ENCODE data around the gene DDI1.
"Not testable (repeated sequence)": the region's sequence is repeated elsewhere in the genome, so short reads cannot be mapped to it uniquely, and the experiment has no call there.

The DDI1 gene

DNA sequence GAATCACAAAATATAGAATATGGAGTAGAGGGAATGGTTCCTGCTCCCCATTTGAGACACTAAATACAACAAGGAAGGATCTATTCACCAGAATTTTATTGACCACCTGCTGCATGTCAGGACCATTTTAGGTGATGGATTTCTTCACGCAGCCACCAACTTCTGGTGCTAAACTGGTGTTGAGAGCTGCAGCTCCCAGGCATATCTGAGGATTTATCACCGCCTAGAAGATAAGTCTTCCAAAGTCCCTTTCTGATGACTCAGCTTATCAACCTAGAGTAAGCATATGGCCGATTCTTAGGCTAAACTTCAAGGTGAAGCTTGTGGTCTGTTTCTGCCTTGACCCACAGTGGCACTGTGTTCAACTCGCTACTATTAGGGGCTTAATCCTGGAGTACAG is 6.7 kb downstream of the DDI1 start:
- no peak for DNase-seq

DNA sequence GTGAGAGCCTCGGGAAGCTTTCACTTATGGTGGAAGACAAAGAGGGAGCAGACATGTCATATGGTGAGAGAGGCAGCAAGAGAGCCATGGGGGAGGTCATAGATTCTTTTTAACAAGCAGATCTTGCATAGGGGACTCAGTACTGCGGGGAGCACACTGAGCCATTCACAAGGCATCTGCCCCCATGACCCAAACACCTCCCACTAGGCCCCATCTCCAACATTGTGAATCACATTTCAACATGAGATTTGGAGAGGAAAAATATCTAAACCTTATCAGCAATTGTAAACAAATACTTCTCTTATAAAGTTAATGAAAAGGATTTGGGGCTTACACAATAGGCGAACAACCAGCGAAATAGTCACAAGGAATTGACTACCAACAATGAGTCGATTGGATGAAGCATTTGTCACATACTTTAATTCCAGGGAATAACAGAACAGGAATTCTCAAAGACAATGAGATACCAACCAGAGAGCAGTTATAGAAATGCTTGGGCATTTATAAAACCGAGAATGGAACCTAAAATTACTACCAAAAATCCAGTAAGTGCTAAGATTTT is 7.3 kb downstream of the DDI1 start:
- no peak for DNase-seq

DNA sequence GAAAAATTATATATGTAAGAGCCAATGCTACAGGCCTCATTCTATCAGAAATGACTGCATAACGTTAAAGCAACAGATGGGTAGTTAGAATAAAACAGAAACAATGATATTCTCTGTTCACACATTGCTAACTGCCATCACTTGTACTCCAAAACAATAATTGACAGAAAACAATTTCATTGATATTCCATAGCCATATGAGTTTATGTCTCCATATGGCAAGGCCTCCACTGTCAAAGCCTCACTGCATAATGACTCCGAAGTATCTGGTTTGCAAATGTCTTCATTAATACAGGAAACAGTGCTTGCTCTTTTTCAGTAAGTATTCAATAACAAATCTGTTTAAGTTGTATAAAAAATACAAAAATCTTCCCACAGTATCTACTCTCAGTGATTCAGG is 9.9 kb downstream of the DDI1 start:
- DNase-seq, result no peak

DNA sequence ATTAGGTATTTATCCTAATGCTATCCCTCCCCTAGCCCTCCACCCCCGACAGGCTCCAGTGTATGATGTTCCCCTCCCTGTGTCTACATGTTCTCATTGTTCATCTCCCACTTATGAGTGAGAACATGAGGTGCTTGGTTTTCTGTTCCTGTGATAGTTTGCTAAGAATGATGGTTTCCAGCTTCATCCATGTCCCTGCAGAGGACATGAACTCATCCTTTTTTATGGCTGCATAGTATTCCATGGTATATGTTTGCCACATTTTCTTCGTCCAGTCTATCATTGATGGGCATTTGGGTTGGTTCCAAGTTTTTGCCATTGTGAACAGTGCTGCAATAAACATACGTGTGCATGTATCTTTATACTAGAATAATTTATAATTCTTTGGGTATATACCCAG is 10.4 kb downstream of the DDI1 start:
- not testable (repeated sequence) for DNase-seq

DNA sequence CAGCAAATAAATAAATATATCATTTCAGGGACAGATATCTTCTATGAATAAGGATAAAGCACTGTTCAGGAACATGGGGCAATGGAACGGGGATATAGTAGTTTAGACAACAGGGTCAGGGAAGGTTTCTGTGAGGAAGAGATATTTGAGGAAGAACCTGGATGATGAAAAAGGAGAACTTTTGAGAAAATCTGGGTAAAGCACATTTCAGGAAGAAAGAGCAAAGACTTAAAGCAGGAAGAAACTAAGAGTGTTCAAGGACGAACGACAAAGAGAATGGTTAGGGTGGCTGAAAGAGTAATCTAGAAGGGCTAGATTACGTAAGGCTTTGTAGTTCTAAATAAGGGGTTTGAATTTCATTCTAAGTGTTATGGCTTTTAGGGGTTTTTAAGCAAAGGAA is 12.7 kb downstream of the DDI1 start:
- no peak for DNase-seq

DNA sequence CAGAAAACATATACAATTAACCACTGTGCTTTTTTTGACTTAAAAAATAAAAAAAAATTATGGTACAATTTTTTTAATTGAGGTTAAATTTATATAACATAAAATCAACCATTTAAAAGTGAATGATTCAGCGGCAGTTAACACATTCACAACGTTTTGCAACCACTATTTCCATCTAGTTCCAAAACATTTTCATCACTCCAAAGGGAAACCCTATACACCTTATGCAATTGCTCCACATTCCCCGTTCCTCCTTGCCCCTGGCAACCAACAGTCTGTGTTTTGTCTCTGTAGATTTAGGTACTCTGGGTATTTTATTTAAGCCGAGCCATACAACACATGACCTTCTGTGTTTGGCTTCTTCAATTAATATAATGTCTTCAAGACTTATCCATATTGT is 15.3 kb downstream of the DDI1 start:
- DNase-seq, result no peak

DNA sequence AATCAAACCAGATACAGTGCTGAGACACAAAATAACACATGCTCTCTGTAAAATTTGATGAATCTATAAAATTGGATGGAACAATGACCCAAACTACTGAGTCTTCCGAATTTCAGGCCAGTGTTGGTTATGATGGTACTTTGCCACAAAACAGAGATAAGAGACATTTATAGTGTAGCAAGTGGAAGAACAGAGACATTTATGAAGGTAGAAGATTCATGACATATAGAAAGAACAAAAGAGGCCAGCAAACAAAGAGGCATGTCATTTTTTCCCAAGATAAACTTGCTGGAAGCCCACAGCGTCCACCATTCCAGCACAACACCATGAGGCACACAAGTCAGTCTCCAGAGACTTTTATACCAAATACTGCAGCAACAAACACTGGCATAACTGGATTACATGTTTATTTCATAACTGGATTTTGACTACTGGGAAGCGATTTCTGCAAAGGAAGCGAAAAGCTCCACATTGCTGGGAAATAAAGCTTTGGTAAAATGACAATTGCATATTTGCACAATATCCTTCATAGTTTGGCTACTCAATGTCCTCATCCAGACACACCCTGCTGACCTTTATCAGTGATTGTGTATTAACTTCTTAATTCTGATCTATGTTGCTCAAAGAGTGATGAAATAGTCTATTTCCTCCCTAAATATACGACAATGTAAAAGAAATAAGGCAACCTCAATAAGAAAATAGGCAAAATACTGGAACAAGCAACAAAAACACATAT is 17.5 kb downstream of the DDI1 start:
- no peak for DNase-seq

DNA sequence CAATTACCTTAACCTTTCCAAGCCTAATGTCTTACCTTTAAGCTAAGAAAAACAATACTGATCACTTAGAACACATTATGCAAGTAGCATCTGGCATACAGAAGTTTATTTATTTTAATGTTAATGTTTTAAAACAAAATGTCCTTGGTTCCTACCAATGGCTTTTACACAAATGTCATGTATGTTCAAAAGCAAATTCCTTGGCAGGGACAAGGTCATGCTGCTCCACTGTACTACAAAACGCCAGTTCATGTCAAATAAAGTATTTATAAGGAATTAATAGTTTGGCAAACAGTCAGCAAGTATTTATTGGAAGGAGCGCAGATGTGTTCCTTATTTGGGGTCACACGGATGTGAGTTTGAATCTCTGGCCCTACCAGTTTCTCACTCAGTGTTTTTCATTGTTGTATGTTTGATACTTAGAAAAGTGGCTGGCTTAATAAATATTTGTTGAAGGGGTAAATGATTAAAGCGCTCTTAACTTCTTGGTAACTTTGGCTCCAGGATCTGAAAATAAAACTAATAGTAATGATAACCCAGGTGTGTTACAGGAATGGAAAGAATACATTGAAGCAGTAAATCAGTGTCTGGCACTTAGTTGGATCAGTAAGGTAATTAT is 18.6 kb downstream of the DDI1 start:
- DNase-seq, result no peak

DNA sequence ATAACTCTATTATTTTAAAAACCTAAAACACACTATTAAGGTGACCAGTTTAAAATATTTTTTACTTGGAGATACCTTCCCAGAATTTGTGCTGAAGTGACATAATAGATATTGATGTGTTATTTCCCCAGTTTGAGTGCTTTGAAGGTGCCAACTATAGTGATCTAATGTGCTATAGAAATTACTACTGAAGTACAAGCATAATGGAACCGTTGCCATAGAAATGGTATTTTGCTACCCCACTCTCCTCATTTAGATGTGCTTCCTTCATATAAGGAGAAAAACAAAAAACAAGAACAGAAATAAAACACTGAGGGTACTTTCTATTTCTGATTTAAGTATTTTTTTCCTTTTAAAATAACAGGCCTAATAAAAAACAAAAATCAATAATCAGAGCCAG is 19.2 kb downstream of the DDI1 start:
- DNase-seq, result no peak

DNA sequence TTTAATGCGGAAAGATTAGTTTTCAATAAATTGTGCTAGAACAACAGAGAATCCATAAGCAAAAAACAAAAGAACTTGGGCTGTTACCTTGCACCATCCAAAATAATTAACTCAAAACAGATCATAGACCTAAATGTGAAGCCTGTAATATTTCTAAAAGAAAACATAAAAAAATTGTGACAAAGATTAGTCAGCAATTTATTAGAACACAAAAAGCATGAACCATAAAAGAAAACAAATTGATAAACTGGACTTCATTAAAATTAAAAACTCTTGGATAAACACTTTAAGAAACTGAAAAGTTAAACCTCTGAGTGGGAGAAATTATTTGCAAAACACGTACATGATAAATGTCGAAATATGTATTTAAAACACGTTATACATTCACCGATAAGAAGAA is 21.5 kb downstream of the DDI1 start:
- no peak for DNase-seq

DNA sequence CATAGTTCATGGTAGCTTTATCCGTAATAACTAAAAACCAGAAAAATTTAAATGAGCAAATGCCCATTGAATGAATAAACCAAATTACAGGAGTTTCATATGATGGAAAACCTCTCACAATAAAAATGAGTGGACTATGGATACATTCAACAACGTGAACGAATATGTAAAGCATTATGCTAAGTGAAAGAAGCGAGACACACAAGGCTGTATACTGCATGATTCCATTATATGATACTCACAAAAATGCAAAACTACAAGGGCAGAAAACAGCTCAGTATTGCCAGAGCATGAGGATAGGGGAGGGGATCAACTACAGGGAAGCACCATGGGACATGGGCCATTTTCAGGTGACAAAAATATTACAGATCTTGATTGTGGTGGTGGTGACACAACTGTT is 22.2 kb downstream of the DDI1 start:
- DNase-seq, result no peak

DNA sequence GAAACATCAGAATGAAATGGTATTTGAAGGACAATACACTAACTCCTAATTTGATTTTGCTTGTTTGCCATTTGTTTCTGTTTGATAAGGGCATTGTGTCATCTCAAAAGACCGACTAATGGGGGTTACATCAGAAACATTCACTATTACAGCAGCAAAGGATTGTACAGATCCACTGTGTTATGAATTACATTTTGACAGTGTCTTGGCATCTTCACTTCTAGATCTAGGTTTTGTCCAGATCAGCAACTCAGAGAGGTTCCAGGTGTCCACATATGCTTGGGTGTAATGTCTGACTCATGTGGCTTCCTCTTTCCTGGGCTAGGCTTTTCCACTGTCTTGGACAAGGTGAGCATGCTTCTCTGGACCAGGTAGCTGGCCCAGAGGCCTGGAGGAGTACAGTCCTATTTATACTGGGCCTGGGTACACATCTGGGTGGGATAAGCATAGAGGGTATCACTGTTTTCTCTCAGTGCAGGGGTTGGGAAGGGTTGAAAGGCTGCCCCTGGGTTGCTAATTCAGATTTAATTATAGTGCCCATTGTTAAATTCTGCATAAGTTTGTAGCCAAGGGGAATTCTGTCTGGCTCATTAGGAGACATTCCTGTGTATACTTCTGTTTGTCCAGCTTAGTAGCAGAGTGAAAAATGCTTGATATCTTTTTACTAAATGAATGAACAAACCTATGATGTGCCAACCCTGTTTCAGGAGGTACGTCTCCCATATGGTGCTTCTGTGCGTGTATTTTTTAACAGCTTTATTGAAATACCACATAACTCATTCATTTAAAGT is 23.8 kb downstream of the DDI1 start:
- no peak for DNase-seq

DNA sequence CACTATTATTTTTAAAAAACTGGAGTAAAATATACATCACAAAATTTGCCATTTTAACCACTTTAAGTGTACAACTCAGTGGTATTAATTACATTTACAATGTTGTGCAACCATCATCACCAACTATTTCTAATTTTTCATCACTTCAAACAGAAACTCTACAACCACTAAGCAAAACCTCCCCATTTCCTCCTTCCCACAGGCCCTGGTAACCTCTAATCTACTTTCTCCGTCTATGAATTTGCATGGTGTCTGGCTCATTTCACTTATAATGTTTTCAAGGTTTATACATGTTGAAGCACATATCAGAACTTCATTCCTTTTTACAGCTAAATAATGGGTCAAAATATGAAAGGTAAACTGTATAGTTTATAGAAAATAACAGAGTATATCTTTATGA is 24.4 kb downstream of the DDI1 start:
- no peak for DNase-seq

DNA sequence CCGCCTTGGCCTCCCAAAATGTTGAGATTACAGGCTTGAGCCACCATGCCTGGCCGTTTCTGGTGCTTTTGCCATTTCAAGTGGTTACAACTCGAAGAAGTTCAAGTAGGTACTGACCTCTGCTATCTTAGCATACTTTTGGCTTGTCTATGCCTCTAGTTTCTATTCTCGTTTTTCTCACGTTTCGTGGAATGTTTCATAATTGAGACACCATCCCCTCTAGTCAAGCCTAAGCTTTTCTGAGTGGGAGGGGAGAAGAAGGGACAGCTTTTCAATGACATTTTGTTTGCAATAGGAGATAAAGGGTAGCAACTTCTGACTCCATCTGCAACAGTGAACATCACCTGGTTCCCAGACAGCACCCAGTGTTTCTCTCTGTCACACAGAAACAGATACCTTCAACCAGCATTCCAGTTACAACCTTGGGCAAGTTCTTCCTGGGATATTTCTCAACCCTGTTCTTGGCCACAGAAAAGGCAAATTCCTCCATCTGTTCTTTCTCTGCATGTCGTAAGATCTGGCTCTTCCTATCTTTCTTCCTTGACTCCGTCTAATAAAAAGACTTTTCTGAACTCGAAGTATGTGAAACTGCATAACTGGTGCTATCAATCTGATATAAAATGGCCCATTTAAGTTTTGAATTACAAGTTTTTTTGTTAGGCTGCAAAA is 25.5 kb downstream of the DDI1 start:
- DNase-seq, result no peak

DNA sequence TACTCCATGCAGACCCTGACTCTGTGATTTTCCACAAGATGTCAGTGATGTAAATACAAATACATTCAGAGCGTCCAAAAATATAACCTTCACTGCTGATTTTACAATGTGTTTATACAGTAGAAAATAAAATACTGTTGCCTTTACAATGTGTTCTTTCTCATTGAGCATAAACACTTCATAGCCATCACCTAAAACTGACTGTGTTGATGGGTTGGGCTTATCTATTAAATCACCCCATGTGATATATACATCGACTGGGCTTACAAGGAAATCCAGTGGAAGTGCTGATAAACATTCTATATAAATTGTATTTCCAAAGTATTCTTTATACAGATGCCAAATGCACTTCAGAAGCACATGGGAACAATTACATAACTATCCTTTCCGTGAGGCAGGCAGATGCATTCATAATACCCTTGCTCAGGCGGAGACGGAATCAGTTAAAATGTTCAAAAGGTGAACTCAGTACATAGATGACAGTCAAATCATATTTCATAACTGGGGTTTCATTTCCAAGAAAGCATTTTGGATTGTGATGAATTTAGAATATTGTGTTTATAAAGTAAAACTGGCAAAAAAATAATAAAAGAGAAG is 27.7 kb downstream of the DDI1 start:
- DNase-seq, result no peak

DNA sequence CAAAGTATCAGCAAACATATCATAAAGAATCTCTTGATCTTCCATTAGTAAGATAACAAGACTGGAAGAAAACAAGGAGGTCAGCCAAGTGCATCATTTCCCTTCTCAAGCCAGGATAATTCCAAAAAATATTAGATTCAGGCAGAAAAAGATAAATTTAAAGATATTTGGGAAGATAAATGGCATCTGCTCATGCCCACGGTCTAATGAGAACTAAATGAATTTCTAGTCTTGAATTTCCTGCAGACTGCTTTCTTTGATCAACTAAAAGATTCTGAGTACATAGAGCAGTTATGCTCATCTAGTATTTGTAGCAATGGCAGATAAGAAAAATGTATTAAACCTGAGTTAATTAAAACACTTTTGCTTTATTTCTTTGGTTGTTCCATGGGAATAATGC is 31.1 kb downstream of the DDI1 start:
- no peak for DNase-seq

DNA sequence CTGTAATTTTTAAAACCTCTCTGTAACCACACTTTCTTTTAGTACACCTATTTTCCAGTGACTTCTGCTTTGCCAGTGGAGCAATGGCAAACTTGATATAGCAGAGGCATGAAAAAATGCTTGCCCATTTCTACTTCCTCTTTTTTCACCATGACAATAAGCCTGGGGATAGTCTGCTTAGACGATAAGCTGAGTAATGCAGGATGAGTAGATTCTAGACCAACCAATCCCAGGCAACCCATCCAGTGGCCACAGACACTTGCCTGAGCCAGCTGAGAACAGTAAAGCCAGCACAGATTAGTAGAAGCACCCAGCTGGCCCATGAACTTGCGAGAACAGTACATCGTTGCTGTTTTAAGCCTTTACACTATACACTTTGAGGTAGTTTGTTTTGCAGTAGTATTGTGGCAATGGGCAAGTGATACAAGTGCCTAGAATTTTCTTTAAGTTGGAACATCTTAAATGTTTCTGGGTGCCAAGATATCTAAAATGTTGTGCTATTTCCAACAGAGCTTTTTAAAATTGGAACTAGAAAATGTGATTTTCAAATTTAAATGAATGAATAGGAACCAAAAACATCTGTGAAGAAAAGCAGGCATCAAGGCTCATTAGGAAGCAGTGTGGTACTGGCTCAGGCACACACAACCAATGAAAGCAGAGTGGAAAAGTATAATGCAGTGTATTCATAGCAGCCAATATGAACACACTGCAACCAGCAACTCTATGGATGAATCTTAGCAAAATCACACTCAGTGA is 37.7 kb downstream of the DDI1 start:
- DNase-seq, result no peak

DNA sequence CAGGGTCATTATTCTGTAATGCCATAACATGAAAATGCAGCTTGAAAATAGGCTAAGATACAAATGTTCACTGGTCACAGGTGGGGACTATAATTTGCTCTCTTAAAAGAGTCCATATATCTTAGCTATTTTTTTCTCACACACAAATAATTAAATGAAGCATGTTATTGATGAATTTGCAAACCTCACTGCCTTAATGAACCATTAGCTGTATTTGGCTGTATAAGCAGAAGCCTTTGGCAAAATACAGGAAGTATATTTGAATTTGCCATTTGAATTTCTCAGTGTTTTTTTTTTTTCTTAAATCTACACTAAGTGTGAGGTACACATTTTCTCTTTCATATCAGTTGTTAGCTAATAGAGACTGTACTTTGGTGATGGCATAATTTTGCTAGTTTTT is 38.7 kb downstream of the DDI1 start:
- no peak for DNase-seq

DNA sequence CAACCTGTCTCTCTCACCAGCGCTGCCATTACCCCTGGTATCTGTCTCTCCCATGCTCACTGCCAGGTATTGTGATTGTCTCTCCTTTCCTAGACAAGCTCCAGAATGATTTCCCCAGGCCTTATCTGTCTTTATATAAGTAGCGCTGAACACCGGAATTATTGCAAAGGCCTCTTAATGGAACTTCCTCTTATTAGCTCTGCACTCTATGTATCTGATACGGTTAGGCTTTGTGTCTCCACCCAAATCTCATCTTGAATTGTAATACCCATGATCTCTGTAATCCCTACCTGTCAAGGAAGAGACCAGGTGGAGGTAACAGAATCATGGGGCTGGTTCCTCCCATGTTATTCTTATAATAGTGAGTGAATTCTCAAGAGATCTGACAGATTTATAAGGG is 39.3 kb downstream of the DDI1 start:
- DNase-seq, result no peak

DNA sequence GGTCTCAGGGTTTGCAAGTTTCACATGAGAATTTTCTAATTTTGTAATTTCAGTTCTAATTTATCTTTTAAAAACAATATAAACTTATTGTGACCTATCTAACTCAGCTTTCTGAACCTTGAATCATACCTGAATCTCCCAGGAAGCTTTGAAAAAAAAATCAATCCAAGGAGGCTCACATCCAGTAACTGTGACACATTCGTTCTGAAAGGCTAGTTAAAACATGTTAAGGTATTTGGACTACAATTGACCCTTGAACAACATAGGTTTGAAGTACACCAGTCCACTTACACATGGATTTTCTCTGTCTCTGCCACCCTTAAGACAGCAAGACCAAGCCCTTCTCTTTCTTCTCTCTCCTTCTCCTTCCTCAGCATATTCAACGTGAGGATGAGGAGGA is 40.0 kb downstream of the DDI1 start:
- DNase-seq, result no peak

DNA sequence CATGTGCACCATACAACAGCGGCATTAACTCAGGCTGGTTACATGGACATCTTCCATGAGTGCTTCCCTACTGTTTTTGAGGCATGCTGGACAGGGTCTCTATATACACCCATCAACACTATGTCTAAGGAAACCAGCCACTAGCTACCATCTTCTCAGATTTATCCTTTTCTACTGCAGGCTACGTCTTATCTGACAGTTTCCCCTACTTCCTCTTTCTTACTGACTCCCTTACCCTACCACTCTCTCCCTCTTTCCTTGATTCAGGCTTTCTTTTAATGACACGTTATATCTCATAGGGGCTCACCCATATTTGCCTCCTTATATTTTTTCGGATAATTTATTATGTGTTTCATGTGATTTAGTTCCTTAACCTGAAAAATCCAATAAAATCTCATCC is 41.8 kb downstream of the DDI1 start:
- DNase-seq, result no peak

DNA sequence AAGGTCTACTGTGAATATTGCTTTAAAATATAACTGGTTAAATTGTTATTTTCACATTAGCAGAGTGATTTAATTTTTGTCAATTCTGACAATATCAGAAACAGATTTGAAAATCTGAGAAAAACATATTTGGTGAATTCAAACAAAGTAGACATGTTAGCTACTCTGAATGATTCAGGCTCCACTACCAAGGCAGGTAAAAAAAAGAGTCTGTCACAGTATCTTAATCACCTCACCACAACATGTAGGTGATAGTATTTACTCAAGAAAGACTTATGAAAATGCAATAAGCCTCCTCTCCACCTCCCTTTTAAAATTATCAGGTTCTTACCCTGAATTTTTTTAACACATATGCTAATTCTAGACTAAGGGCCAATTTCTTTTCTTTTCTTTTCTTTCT is 42.6 kb downstream of the DDI1 start:
- no peak for DNase-seq
